ENCODE measurements around the gene BTBD9.

DNA sequence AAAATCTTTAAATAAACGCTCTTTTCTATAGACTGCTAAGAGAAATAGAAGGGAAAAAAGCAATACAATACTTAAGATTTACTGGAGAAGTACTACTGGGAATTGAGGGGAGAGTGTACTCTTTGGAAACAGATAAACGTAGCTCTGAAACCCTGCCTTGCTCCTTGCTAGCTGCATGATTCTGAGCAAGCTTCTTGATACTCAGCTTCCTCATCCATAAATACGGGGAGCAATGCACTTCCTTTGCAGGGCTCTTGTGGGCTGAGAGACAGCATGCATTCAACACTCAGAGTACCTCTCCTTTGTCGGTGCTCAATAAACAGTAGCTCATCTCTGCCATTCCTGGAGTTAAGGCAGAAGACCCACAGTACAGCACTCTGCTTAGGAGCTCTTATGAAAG lies 159.7 kb downstream of the BTBD9 start:
- TF ChIP-seq SCMH1 (CRISPR knock-in tag; IDR thresholded peaks at IDR 0.05; ENCODE audit: borderline replicate concordance) (no peak), SSRP1 (CRISPR knock-in tag; IDR thresholded peaks at IDR 0.05) (no peak), IRF2 (CRISPR knock-in tag; IDR thresholded peaks at IDR 0.05) (no peak), KMT2A (CRISPR knock-in tag; IDR thresholded peaks at IDR 0.05) (no peak), ZNF317 (CRISPR knock-in tag; IDR thresholded peaks at IDR 0.05) (no peak), CEBPZ (IDR thresholded peaks at IDR 0.05; ENCODE audit: low read length) (no peak), NFYB (CRISPR knock-in tag; IDR thresholded peaks at IDR 0.05) (no peak)
- TF ChIP-seq, protein P1, sequence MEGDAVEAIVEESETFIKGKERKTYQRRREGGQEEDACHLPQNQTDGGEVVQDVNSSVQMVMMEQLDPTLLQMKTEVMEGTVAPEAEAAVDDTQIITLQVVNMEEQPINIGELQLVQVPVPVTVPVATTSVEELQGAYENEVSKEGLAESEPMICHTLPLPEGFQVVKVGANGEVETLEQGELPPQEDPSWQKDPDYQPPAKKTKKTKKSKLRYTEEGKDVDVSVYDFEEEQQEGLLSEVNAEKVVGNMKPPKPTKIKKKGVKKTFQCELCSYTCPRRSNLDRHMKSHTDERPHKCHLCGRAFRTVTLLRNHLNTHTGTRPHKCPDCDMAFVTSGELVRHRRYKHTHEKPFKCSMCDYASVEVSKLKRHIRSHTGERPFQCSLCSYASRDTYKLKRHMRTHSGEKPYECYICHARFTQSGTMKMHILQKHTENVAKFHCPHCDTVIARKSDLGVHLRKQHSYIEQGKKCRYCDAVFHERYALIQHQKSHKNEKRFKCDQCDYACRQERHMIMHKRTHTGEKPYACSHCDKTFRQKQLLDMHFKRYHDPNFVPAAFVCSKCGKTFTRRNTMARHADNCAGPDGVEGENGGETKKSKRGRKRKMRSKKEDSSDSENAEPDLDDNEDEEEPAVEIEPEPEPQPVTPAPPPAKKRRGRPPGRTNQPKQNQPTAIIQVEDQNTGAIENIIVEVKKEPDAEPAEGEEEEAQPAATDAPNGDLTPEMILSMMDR (CRISPR knock-in tag; IDR thresholded peaks at IDR 0.05) = no peak
